Measurements from ENCODE around the gene PRDM8. TPM values are rescaled to one million over a fixed set of nuclear protein-coding genes. Genes with fewer than 3 reads are reported as not detected.
A peak's percentile ranks its signal among the peaks of the same experiment; 100 is the strongest.

PRDM8 gene
- total and polyA plus RNA-seq, 2 of the 4 experiments (the other 2 are of a cell fraction) = 5.7 to 15.8 TPM

- H3K56ac ChIP-seq (ENCODE audit: extremely low read depth, insufficient read depth, low read length) = no peak overlapping the region
- H3K18ac ChIP-seq (ENCODE audit: low read depth, low read length) = no peak overlapping the region
- peak overlapping the region in 1 of 2 experiments; percentile 8; a peak in 1 of 4 replicates for H4K8ac ChIP-seq (ENCODE audit: low read depth in 2 of 2, low read length in 2 of 2)
- ATAC-seq (ENCODE audit: low read depth) (no peak), DNase-seq (no peak)
- H2BK20ac ChIP-seq (ENCODE audit: low read depth, low read length) = peak overlapping the region; percentile 12; the same call in 1 of the 2 replicates
- H2BK15ac ChIP-seq (ENCODE audit: low read depth, low read length) = 0 out of 3 replicates have a peak overlapping the region, but pooled peaks have one; percentile 19
- 0 out of 2 replicates have a peak overlapping the region, but pooled peaks have one; percentile 35 for H3K14ac ChIP-seq (replicated peaks; ENCODE audit: low read depth, low read length)
- TF ChIP-seq POLR2A (IDR thresholded peaks at IDR 0.05; ENCODE audit: low read depth, low read length) (no peak), RAD21 (IDR thresholded peaks at IDR 0.05; ENCODE audit: low read length) (no peak), RFX5 (IDR thresholded peaks at IDR 0.05; ENCODE audit: low read depth, low read length) (no peak), NFE2L2 (IDR thresholded peaks at IDR 0.05; ENCODE audit: low read depth, low read length) (no peak), BHLHE40 (IDR thresholded peaks at IDR 0.05; ENCODE audit: low read depth, low read length) (no peak), MAFK (IDR thresholded peaks at IDR 0.05; ENCODE audit: low read depth, low read length) (no peak), MXI1 (IDR thresholded peaks at IDR 0.05; ENCODE audit: borderline replicate concordance, low read depth, low read length) (no peak), ELK1 (IDR thresholded peaks at IDR 0.05; ENCODE audit: borderline replicate concordance, low read depth, low read length) (no peak), RCOR1 (IDR thresholded peaks at IDR 0.05; ENCODE audit: insufficient replicate concordance, low read length) (no peak), SMC3 (IDR thresholded peaks at IDR 0.05; ENCODE audit: low read depth, low read length) (no peak), MAZ (IDR thresholded peaks at IDR 0.05; ENCODE audit: borderline replicate concordance, low read depth, low read length) (no peak), FOS (IDR thresholded peaks at IDR 0.05; ENCODE audit: low read depth, low read length) (no peak), CHD1 (IDR thresholded peaks at IDR 0.05; ENCODE audit: low read depth, low read length) (no peak), CEBPB (IDR thresholded peaks at IDR 0.05; ENCODE audit: low read depth, low read length) (no peak)
- TF ChIP-seq, protein P1, sequence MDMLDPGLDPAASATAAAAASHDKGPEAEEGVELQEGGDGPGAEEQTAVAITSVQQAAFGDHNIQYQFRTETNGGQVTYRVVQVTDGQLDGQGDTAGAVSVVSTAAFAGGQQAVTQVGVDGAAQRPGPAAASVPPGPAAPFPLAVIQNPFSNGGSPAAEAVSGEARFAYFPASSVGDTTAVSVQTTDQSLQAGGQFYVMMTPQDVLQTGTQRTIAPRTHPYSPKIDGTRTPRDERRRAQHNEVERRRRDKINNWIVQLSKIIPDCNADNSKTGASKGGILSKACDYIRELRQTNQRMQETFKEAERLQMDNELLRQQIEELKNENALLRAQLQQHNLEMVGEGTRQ (IDR thresholded peaks at IDR 0.05; ENCODE audit: low read depth, low read length) = no peak
- TF ChIP-seq, protein P2, sequence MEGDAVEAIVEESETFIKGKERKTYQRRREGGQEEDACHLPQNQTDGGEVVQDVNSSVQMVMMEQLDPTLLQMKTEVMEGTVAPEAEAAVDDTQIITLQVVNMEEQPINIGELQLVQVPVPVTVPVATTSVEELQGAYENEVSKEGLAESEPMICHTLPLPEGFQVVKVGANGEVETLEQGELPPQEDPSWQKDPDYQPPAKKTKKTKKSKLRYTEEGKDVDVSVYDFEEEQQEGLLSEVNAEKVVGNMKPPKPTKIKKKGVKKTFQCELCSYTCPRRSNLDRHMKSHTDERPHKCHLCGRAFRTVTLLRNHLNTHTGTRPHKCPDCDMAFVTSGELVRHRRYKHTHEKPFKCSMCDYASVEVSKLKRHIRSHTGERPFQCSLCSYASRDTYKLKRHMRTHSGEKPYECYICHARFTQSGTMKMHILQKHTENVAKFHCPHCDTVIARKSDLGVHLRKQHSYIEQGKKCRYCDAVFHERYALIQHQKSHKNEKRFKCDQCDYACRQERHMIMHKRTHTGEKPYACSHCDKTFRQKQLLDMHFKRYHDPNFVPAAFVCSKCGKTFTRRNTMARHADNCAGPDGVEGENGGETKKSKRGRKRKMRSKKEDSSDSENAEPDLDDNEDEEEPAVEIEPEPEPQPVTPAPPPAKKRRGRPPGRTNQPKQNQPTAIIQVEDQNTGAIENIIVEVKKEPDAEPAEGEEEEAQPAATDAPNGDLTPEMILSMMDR (conservative IDR thresholded peaks at IDR 0.05; ENCODE audit: low read depth, low read length) = no peak
- H3K4me1 ChIP-seq (ENCODE audit: control insufficient read depth, insufficient read depth, low read length) = peaks cover 11% of the 10 kb centered on the region
- ChIA-PET POLR2A (ENCODE audit: unreplicated experiment) (no interaction called here), CTCF (interaction anchor here (0.7 kb wide), 1 partner anchor 12 kb away, joined by 3 read pairs; no protein-coding TSS in a partner anchor)
- peak overlapping the region; percentile 66 for H2BK120ac ChIP-seq (ENCODE audit: low read depth, low read length)
- no peak overlapping the region for H2AK9ac ChIP-seq (replicated peaks; ENCODE audit: low read depth, low read length, poor library complexity)
- H3K36me3 ChIP-seq (ENCODE audit: control insufficient read depth, insufficient read depth, low read length) = no peaks in the 10 kb centered on the region
- peak overlapping the region; percentile 36; the same call in 1 of the 2 replicates for H3K23ac ChIP-seq (ENCODE audit: low read depth, low read length)
- H3K79me1 ChIP-seq (ENCODE audit: low read depth in 1 of 2, low read length in 2 of 2) = peaks cover 0 to 8% of the 10 kb centered on the region in 2 experiments; a peak in 1 of 4 replicates
- H3K4me2 ChIP-seq (ENCODE audit: low read depth, low read length) = no peak overlapping the region
- no peak overlapping the region for H3K27ac ChIP-seq (ENCODE audit: insufficient read depth, low read length)
- no peaks in the 10 kb centered on the region for H3K9me3 ChIP-seq (ENCODE audit: control insufficient read depth, insufficient read depth, low read length)
- H3K4me3 ChIP-seq (ENCODE audit: insufficient read depth, low read depth, low read length) = no peak overlapping the region
- no peak overlapping the region; the same call in 1 of the 2 replicates for H4K91ac ChIP-seq (ENCODE audit: insufficient read depth, low read depth, low read length)
- H4K20me1 ChIP-seq (ENCODE audit: insufficient read depth, low read length) = no peaks in the 10 kb centered on the region
- dilution Hi-C loops (cut with HindIII; ENCODE audit: low sequenced_read_pairs, unreplicated experiment) = no loop called here
- H2AFZ ChIP-seq (replicated peaks; ENCODE audit: low read length, poor library complexity) = no peak overlapping the region
- WGBS, 2 experiments (ENCODE audit: extremely low coverage in 2 of 2, insufficient read length in 1 of 2) = 61% methylated on average over 3 of the region's 4 CpGs; no CpG with 5 or more reads in 1 of the 2 experiments
- no peaks in the 10 kb centered on the region for H3K27me3 ChIP-seq (ENCODE audit: control insufficient read depth, insufficient read depth, low read length)
- intact Hi-C loops (cut with micrococcal nuclease) = no loop called here
- peak overlapping the region; percentile 52; the same call in 1 of the 2 replicates for H2AK5ac ChIP-seq (ENCODE audit: low read depth, low read length)
- H3K9me1 ChIP-seq (ENCODE audit: insufficient read depth, low read length) = peaks cover 5% of the 10 kb centered on the region; the same call in 1 of the 2 replicates
- H2BK5ac ChIP-seq (ENCODE audit: low read depth, low read length, poor library complexity, severe bottlenecking) = no peak overlapping the region
- H3K9ac ChIP-seq (ENCODE audit: low read depth, low read length) = 0 out of 2 replicates have a peak overlapping the region, but pooled peaks have one; percentile 6
- no TSS peak for BruUV-seq (replicated peaks)
- in situ Hi-C loops (cut with MboI; ENCODE audit: low sequenced_read_pairs) = no loop called here
- H3K4ac ChIP-seq (ENCODE audit: low read depth, low read length) = peak overlapping the region; percentile 41; the same call in 1 of the 2 replicates
- peak overlapping the region; percentile 2; the same call in 1 of the 2 replicates for H4K5ac ChIP-seq (ENCODE audit: low read depth, low read length)
Observed at GRCh38 chr4:80253510-80253909, 56.2 kb downstream of the PRDM8 start.
